GM21723 (cell line): Measurements from ENCODE around the gene SLC4A8.

Experiments
- ATAC-seq: cut with Tn5 transposase; IDR thresholded peaks from one replicate; pipeline ENCODE4 v1.9.1; 2021; ENCODE audit warnings: mild to moderate bottlenecking, moderate library complexity; ENCODE audit not compliant: unreplicated experiment

The SLC4A8 gene

GRCh38 chr12:51424662-51425539 is at the start of gene SLC4A8:
Gene SLC4A8 (plus strand): TSS chr12:51424831. CDS start chr12:51424988, 157 bp downstream.
- peak; percentile 89 for ATAC-seq

GRCh38 chr12:51374856-51375255 is 49.8 kb upstream of the SLC4A8 start:
- ATAC-seq = no peak

GRCh38 chr12:51377099-51377984 is 47.3 kb upstream of the SLC4A8 start:
- no peak for ATAC-seq

GRCh38 chr12:51378749-51379148 is 45.9 kb upstream of the SLC4A8 start:
- no peak for ATAC-seq

- ATAC-seq = no peak
Observed at GRCh38 chr12:51379571-51379970, 45.1 kb upstream of the SLC4A8 start.

- no peak for ATAC-seq
Observed at GRCh38 chr12:51381226-51382079, 43.2 kb upstream of the SLC4A8 start.

GRCh38 chr12:51382173-51382572 is 42.5 kb upstream of the SLC4A8 start:
- no peak for ATAC-seq

DNA sequence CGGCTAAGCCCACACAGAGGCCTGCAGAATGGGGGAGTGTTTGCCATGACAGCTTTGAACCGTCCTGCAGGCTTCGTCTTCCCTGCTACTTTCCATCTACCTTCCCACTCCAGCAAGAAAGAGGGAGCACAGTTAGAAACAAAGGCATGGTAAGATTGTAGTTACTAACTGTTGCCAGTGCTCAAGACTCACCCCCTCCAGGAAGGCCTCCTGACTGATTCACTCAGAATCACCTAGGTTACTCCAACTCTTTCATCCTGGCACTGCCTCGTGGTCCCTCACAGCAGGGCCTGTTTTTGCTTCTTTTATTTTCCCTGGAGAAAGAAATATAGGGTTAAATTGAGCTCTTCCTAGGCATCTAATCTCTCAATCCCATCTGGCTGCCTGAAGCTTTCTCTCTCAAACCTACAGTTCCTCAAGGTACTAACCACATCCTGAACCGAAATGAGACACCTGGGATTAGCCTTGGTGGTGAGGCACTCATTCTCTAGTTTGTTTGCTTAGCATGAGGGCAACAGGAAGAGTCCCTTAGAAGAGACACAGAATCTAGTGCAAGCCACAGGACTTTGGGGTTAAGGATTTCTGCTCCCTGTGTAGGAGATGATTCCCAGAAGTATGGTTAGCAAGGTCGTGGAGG is 41.2 kb upstream of the SLC4A8 start:
- ATAC-seq = no peak

DNA sequence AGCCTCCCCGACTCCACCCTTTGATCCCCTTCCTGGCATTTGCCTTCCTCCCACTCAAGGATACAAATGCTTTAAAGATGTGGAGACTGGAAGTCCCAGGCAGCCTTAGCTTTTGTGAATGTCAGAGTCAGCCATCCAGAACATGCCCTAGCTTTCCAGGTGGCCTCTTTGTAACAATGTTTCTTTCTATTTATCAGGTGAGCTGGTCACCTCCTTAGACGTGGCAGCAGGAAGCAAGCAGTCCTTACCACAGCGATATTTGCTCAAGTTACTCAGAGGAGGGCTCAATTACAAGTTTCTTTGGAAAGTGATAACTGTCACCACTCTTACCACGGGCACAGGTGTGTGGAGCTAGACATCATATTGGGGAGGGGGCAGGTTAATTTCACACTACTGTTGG is 38.3 kb upstream of the SLC4A8 start:
- no peak for ATAC-seq

- no peak for ATAC-seq
Observed at GRCh38 chr12:51388069-51388799, 36.4 kb upstream of the SLC4A8 start.

GRCh38 chr12:51388846-51389245 is 35.8 kb upstream of the SLC4A8 start:
- no peak for ATAC-seq

GRCh38 chr12:51389302-51389999 is 35.2 kb upstream of the SLC4A8 start:
- no peak for ATAC-seq

- ATAC-seq = no peak
Observed at GRCh38 chr12:51390457-51390856, 34.2 kb upstream of the SLC4A8 start.

DNA sequence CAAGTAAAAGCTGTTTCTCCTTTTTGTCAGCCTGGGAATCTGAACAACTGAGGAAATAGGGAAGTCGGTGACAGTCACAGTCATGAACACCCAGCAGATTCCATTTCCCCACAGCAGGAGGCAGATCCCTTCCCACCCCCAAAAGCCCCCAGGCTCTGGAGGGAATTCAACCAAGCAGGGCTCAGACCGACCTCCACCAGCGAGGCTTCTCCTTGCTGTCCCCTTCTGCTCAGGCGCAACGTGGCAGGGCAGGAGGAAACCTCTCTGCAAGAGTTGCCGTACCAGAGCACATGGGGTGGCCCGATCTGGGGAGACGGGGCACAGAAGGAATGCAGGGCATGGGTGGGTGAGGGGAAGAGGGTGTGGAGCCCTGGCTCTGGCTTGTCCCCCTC is 33.7 kb upstream of the SLC4A8 start:
- peak; percentile 7 for ATAC-seq

DNA sequence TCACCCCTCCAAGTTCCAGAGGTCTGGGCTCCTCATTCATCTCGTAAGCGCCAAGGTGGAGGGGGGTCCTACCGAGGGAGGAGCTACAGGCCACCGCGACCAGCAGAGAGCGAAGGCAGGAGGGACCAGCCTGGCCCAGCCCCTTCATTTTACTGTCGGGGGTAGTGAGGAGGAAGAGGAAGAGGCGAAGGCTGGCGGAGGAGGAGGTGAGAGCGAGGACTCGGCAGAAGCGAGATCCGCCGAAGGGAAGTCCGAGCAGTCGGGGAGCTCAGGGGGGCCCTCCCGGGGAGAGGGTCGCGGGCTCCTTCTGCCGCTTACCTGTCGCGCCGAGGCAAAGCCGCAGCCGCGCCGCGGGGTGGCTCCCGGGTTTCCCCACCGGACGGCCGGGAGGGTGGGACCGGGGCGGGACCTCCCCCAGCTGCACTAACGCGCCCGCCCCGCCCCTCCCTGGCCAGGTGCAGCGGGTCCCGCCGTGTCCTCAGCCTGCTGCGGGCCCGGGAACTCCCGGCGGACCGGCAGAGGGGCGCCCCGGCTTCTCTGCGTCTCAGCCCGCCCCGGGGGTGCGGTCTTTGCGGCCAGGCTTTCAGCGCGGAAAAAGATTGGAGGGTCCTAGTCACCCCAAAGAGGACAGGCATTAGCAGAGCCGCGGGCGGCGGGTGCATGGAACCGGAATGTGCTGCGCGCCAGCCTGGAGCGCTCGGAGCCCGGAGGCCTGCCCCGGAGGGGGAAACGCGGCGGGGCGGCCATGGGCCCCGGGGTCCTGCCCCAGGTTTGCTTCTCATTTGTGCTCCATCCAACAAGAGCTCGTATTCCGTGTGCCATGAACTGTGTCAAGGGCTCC is 33.1 kb upstream of the SLC4A8 start, which contains the start of gene GALNT6:
Gene GALNT6, minus strand, starts transcription at position 124 of the 841 bp plus-strand sequence. CDS start 11,625 bp downstream, outside the sequence.
- peak; percentile 46 for ATAC-seq

GRCh38 chr12:51392556-51393237 is 31.9 kb upstream of the SLC4A8 start:
- ATAC-seq = peak; percentile 42
